Neuronal stem cell (in vitro differentiated cells): Measurements from ENCODE around the gene NAT9.

Experiments
- DNase-seq: peaks from one replicate; pipeline ENCODE4 v3.0.0-alpha.2; 2013; ENCODE audit warnings: low spot score
- H2AFZ ChIP-seq: one replicate; pipeline ENCODE4 v1.6.1; 2013; ENCODE audit warnings: mild to moderate bottlenecking, low read length, inconsistent platforms
- H2AK5ac ChIP-seq: 2 replicates; pipeline ENCODE4 v1.6.1; 2013; ENCODE audit warnings: low read depth, mild to moderate bottlenecking, inconsistent platforms, low read length, moderate library complexity, mixed read lengths
- H2BK120ac ChIP-seq: 2 replicates; pipeline ENCODE4 v1.6.1; 2013; ENCODE audit warnings: low read depth, mild to moderate bottlenecking, inconsistent platforms, low read length, moderate library complexity, mixed read lengths
- H2BK12ac ChIP-seq: one replicate; pipeline ENCODE4 v1.6.1; 2013; ENCODE audit warnings: low read length, inconsistent platforms
- H2BK15ac ChIP-seq: 2 replicates; pipeline ENCODE4 v1.6.1; 2013; ENCODE audit warnings: mild to moderate bottlenecking, low read length, inconsistent platforms, mixed read lengths
- H2BK5ac ChIP-seq: one replicate; pipeline ENCODE4 v1.6.1; 2013; ENCODE audit warnings: inconsistent platforms, mild to moderate bottlenecking, low read length, moderate library complexity
- H3K14ac ChIP-seq: one replicate; pipeline ENCODE4 v1.6.1; 2013; ENCODE audit warnings: low read length, inconsistent platforms
- H3K18ac ChIP-seq: 2 replicates; pipeline ENCODE4 v1.6.1; 2013; ENCODE audit warnings: low read length, inconsistent platforms
- H3K23ac ChIP-seq: 2 replicates; pipeline ENCODE4 v1.6.1; 2013; ENCODE audit warnings: low read depth, mild to moderate bottlenecking, mixed read lengths, low read length, inconsistent platforms; ENCODE audit not compliant: poor library complexity
- H3K27ac ChIP-seq: replicated peaks from 3 replicates; pipeline ENCODE4 v1.5.1; 2013; ENCODE audit warnings: low read length, inconsistent platforms
- H3K27me3 ChIP-seq, 3 experiments: 2 replicates each; pipeline ENCODE4 v1.6.1; 2013; ENCODE audit warnings: low read length in 3 of 3, mild to moderate bottlenecking in 2 of 3, inconsistent platforms in 1 of 3, low read depth in 1 of 3, mixed read lengths in 1 of 3, moderate library complexity in 1 of 3; ENCODE audit not compliant: control insufficient read depth in 3 of 3, insufficient read depth in 3 of 3
- H3K36me3 ChIP-seq, 2 donors: replicated peaks in 1 of 2; 2 replicates each; pipeline ENCODE4 v1.6.1; 2013; ENCODE audit warnings: low read length in 2 of 2; ENCODE audit not compliant: control insufficient read depth in 2 of 2, insufficient read depth in 2 of 2
- H3K4ac ChIP-seq: 2 replicates; pipeline ENCODE4 v1.6.1; 2013; ENCODE audit warnings: inconsistent platforms, mild to moderate bottlenecking, low read length, moderate library complexity
- H3K4me1 ChIP-seq, 2 donors: 1 replicate in 1 of 2; 2 replicates in 1 of 2; pipeline ENCODE4 v1.6.1; 2013; ENCODE audit warnings: low read length in 2 of 2, low read depth in 1 of 2; ENCODE audit not compliant: control insufficient read depth in 2 of 2, insufficient read depth in 1 of 2
- H3K4me2 ChIP-seq: one replicate; pipeline ENCODE4 v1.6.1; 2013; ENCODE audit warnings: mild to moderate bottlenecking, low read length, inconsistent platforms; ENCODE audit not compliant: insufficient read depth, poor library complexity, severe bottlenecking
- H3K4me3 ChIP-seq, 2 donors: 2 replicates each; pipeline ENCODE4 v1.5.1; 2013; ENCODE audit warnings: low read length in 2 of 2, mild to moderate bottlenecking in 2 of 2, inconsistent platforms in 1 of 2, moderate library complexity in 1 of 2
- H3K79me1 ChIP-seq: one replicate; pipeline ENCODE4 v1.6.1; 2013; ENCODE audit warnings: low read depth, mild to moderate bottlenecking, inconsistent platforms, low read length, moderate library complexity
- H3K9ac ChIP-seq: one replicate; pipeline ENCODE4 v1.6.1; 2013; ENCODE audit warnings: mild to moderate bottlenecking, low read depth, low read length, inconsistent platforms; ENCODE audit not compliant: poor library complexity
- H3K9me3 ChIP-seq, 2 donors: replicated peaks in 1 of 2; 2 replicates each; pipeline versions ENCODE3 to v1.6.1; 2013; ENCODE audit warnings: low read length in 2 of 2, mild to moderate bottlenecking in 2 of 2, inconsistent platforms in 1 of 2, low read depth in 1 of 2, mixed read lengths in 1 of 2, moderate library complexity in 1 of 2; ENCODE audit not compliant: control insufficient read depth in 2 of 2, insufficient read depth in 1 of 2
- H4K8ac ChIP-seq: one replicate; pipeline ENCODE4 v1.6.1; 2013; ENCODE audit warnings: low read depth, mild to moderate bottlenecking, inconsistent platforms, low read length, moderate library complexity
- H4K91ac ChIP-seq: one replicate; pipeline ENCODE4 v1.6.1; 2013; ENCODE audit warnings: low read length, low read depth, mild to moderate bottlenecking, inconsistent platforms; ENCODE audit not compliant: poor library complexity
- WGBS, 2 donors: extraction: QIAGEN DNeasy Blood & Tissue Kit; methylation state at CpG; one replicate each; pipeline ENCODE4 v1.1.7; 2013; ENCODE audit warnings: missing lambda C conversion rate in 2 of 2, mixed read lengths in 1 of 2; ENCODE audit not compliant: insufficient read length in 2 of 2, insufficient replicate concordance in 1 of 2; ENCODE audit errors: extremely low coverage in 2 of 2; 5-methylcytosine and 5-hydroxymethylcytosine counted together

NAT9 gene

GRCh38 chr17:74780443-74781238 lies 4.5 kb upstream of the NAT9 start:
- Histone ChIP-seq H3K4me3 (no peak overlapping the region), H3K4me1 (peaks cover 6 to 8% of the 10 kb centered on the region in 2 donors)
- DNase-seq: no peak

GRCh38 chr17:74779948-74780400 lies 3.8 kb upstream of the NAT9 start:
- Histone ChIP-seq H3K4me1 (peaks cover 8 to 13% of the 10 kb centered on the region in 2 donors), H3K4me2 (no peak overlapping the region), H3K9ac (no peak overlapping the region), H4K91ac (no peak overlapping the region), H3K23ac (no peak overlapping the region), H2BK12ac (no peak overlapping the region), H2AFZ (no peak overlapping the region), H3K79me1 (peaks cover 7% of the 10 kb centered on the region), H4K8ac (no peak overlapping the region), H3K27me3 (no peaks in the 10 kb centered on the region), H2BK5ac (no peak overlapping the region), H3K27ac (no peak overlapping the region), H2AK5ac (no peak overlapping the region), H3K4ac (no peak overlapping the region), H2BK120ac (no peak overlapping the region), H3K18ac (no peak overlapping the region), H3K4me3 (no peak overlapping the region), H3K9me3 (peaks cover 0 to 2% of the 10 kb centered on the region in 2 donors), H3K14ac (no peak overlapping the region), H3K36me3 (peaks cover 9 to 24% of the 10 kb centered on the region in 2 donors), H2BK15ac (no peak overlapping the region)
- no CpG with 5 or more reads among the region's 11 CpGs for WGBS, 2 donors
- DNase-seq: no peak

More at GRCh38 chr17:74780443-74781238, 4.5 kb upstream of the NAT9 start:
- Histone ChIP-seq H3K4ac (no peak overlapping the region), H4K91ac (no peak overlapping the region), H3K27ac (no peak overlapping the region), H2BK15ac (no peak overlapping the region), H3K9me3 (no peaks in the 10 kb centered on the region), H3K23ac (no peak overlapping the region), H3K14ac (no peak overlapping the region), H2AK5ac (no peak overlapping the region), H3K18ac (no peak overlapping the region), H2AFZ (no peak overlapping the region), H2BK12ac (no peak overlapping the region), H3K4me2 (no peak overlapping the region), H3K9ac (no peak overlapping the region), H3K36me3 (peaks cover 9 to 28% of the 10 kb centered on the region in 2 donors), H3K79me1 (peaks cover 4% of the 10 kb centered on the region), H2BK120ac (no peak overlapping the region), H2BK5ac (no peak overlapping the region), H4K8ac (no peak overlapping the region), H3K27me3 (no peaks in the 10 kb centered on the region)
- WGBS, 2 donors: no CpG with 5 or more reads among the region's 7 CpGs

- Histone ChIP-seq H3K4me2 (no peak overlapping the region), H3K4me1 (peaks cover 8 to 13% of the 10 kb centered on the region in 2 donors), H3K18ac (no peak overlapping the region), H3K4me3 (no peak overlapping the region), H2BK15ac (no peak overlapping the region), H4K8ac (no peak overlapping the region), H3K79me1 (peaks cover 7% of the 10 kb centered on the region), H3K23ac (no peak overlapping the region), H3K14ac (no peak overlapping the region), H3K36me3 (peaks cover 9 to 24% of the 10 kb centered on the region in 2 donors), H3K27me3 (no peaks in the 10 kb centered on the region), H2BK120ac (no peak overlapping the region), H3K9me3 (peaks cover 0 to 2% of the 10 kb centered on the region in 2 donors), H3K4ac (no peak overlapping the region), H3K27ac (no peak overlapping the region), H2BK5ac (no peak overlapping the region), H2AFZ (no peak overlapping the region), H4K91ac (no peak overlapping the region), H3K9ac (no peak overlapping the region), H2BK12ac (no peak overlapping the region), H2AK5ac (no peak overlapping the region)
- DNase-seq: no peak
- WGBS, 2 donors: no CpG with 5 or more reads among the region's 8 CpGs
These were observed 3.4 kb upstream of the NAT9 start for GRCh38 chr17:74779501-74779900.

- WGBS, 2 donors: no CpG with 5 or more reads among the region's 5 CpGs
- Histone ChIP-seq H3K4me2 (no peak overlapping the region), H3K9me3 (peaks cover 0 to 2% of the 10 kb centered on the region in 2 donors), H3K18ac (no peak overlapping the region), H3K14ac (no peak overlapping the region), H2AFZ (no peak overlapping the region), H3K27me3 (no peaks in the 10 kb centered on the region), H2AK5ac (no peak overlapping the region), H3K36me3 (peaks cover 9 to 27% of the 10 kb centered on the region in 2 donors), H3K4me3 (no peak overlapping the region), H3K23ac (no peak overlapping the region), H2BK5ac (no peak overlapping the region), H4K8ac (no peak overlapping the region), H2BK120ac (no peak overlapping the region), H3K4ac (no peak overlapping the region), H3K27ac (no peak overlapping the region), H4K91ac (no peak overlapping the region), H2BK12ac (no peak overlapping the region), H3K9ac (no peak overlapping the region), H3K79me1 (peaks cover 7% of the 10 kb centered on the region), H2BK15ac (no peak overlapping the region), H3K4me1 (peaks cover 8 to 14% of the 10 kb centered on the region in 2 donors)
- no peak for DNase-seq
These were observed 2.8 kb upstream of the NAT9 start for GRCh38 chr17:74778960-74779359.
